GM18502 (cell line): ENCODE measurements around the gene GORAB.
A peak's percentile ranks its signal among the peaks of the same experiment; 100 is the strongest.

Experiments
- ATAC-seq: cut with Tn5 transposase; IDR thresholded peaks from one replicate; pipeline ENCODE4 v1.9.1; 2021; ENCODE audit warnings: mild to moderate bottlenecking; ENCODE audit not compliant: unreplicated experiment, poor library complexity

The GORAB gene

DNA sequence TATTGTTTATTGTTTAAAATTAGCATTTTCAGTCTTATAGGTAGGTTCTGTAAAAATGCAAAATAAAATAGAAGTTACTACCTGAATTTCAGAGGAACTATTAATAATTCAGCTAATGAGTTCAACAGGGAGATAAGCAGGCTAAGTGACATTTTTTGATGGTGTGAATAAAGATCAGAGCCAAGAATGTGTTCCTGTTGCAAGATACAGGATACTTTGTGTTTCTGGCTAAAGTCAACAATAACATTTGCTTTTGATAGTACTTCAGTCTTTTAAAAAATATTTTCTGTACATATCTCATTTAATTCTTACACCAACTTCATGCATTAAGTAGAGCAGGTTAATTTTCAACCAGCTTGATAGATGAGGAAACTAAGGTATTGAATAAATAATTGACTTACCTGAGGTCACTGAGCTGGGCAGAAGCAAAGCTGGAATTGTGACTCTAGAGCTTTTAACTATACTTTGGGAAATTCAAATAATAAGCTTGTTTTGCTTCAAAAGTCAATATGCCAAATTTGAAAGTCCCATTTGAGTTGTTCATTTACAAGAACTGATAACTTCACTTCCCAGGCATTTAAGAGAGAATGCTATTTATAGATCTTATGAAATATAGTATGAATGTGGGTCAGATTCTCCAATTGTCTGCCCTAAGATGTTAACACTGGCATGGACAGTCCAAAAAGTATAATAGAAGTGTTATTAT lies 6.0 kb downstream of the GORAB start:
- ATAC-seq: no peak

DNA sequence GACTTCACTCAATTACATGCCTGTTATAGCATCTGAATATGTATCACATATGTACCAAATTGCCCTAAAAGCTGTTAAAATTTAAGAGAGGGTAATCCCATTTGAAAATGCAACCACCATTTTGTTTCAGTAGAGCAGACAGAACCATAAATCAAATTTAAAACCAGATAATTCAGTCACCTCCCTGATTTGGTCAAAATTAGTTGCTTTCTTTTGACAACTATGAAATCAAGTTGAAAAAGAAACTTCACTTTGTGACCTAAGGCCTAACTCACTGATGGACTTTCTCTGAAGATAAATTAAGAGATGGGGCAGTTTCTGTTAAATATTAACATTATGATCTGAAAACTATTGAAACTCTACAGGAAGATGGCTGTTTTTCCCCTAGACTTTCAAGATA lies 6.7 kb downstream of the GORAB start:
- no peak for ATAC-seq

DNA sequence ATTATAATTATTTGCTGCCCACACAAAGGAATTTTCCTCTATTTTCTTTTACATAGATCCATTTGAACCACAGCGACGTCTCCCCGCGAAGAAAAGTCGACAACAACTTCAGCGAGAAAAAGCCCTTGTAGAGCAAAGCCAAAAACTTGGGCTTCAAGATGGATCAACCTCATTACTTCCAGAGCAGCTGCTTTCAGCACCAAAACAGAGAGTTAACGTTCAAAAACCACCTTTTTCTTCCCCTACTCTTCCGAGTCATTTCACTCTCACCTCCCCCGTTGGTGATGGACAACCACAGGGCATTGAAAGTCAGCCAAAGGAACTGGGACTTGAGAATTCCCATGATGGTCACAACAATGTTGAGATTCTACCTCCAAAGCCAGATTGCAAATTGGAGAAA lies 7.2 kb downstream of the GORAB start:
- no peak for ATAC-seq

DNA sequence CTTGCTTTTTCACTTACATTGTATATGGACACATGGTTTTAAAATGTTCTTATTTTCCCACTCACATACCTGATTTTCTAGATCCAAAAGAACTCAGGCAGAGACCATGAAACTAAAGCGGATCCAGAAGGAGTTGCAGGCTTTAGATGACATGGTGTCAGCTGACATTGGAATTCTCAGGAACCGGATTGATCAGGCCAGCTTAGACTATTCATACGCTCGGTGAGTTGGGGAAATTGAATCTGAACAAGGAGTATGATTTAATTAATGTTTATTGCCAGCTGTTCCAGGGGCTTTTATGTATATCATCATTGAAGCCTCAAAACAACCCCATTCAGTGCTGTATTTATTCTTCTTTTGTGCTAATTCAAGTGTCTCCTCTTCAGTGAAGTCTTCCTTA lies 12.7 kb downstream of the GORAB start:
- no peak for ATAC-seq

DNA sequence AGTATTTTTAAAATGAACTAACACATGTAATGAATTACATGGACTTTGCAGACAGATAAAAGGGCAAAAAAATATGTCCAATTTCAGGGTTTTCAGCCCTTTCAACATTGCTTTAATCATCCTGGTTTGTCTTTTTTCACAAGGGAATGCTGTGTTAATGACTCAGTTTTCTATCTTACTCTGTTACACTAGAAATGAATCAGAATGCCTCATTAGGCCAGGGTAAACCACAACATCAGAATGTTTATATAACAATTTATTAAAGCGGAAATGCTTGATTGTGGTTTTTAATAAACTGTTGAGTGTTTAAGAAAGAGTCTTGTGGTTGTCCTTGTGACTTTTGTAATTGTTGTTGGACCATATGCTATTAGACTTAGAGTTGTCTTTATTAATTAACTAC lies 13.5 kb downstream of the GORAB start:
- ATAC-seq: no peak

DNA sequence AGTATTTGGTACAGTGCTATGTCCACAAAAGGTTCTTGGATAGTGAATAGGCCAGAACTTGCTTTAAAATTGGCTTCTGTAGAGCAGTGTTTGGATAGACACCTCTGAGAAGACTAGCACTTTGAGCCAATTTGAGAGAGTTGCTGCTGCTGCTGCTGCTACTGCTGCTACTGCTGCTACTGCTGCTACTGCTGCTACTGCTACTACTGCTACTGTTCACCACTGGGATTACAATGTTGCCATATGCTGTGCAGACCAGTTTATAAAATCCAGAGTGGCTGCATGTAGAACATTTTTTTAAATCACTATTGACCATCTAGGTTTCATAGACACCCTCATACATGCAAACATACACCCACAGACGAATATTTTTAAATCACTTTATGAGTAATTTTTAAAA lies 15.3 kb downstream of the GORAB start:
- no peak for ATAC-seq

DNA sequence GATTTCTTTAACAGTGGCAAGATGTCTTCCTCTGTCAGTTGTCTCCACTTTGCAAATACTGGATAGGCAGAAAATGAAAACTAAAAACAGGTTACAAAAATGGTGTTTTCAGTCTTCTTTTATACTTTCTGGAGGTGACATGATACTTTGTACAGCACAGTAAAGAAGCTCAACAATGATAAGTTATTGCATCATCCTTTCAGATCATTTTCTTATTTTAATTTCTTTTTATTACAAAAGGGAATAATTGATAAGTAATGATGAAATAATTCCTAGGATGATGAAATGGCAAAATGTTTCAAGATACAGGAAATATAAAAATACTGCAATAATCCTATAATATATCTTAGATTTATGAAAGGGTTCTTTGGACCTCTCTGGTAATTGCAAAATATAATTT lies 16.5 kb downstream of the GORAB start:
- ATAC-seq: no peak

DNA sequence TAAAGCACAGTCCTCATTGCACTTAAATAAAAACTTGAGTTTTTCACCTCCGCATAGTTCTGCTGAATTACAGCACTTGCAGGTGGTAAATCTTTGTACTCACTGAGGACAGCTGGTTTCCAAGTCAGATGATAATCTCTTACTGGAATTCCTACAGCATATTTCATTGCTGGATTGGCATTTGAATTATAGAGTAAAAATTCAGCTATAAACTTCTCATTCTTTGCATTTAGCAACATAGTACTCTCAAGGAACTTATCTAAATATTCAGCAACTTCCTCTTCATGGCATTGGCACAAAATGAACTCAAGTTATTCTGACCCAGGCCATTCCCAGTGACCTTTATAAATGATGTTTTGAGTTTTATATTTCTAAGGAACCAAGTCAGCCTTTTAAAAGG lies 23.4 kb downstream of the GORAB start:
- ATAC-seq: no peak

DNA sequence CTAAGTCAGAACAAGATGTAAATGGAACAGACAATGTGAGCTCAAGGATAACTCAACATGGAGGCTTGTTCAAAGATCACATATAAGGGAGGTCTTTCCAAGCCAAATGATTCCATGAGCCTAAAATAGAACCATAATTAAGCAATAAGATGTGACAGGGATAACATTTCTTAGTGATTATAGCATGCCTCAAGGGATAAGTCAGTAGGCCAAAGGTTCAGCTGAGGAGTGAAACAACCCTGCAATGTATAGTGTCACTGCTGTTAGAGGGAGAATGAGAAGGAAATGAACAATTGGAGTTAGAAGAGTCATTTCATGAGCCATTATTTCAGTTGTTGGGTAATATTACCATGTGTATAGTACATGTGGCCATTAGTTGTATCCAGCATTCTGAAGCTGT lies 25.0 kb downstream of the GORAB start:
- ATAC-seq: no peak

DNA sequence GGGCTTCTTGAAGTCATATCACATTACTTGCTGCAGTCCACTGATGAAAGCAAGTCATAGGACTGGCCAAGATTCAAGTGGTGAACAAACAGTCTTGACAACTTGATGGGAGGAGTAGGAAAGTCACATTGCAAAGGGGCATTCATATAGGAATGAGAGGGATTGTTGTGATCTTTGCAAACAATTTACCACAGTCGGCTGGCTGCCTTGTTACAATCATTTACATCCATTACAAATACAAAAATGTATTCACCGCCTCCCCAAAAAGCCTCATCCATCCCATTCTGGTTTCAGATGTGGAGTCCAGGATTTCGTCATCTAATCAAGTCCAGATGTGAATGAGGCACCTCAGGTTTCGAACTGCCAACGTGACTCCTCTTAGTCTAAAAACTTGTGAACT lies 26.8 kb downstream of the GORAB start:
- ATAC-seq: no peak

DNA sequence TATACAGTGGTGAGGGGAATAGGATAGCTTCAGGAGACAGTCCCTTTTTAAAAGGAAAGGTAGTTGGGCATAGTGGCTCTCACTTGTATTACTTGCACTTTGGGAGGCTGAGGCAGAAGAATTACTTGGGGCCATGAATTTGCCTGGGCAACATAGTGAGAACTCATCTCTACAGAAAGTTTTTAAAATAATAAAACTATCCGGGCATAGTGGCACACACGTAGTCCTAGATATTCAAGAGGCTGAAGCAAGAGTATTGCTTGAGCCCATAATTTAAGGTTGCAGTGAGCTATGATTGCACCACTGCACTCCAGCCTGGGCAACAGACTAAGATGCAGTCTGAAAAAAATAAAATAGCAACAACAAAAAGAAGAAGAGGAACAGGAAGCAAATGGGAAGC lies 27.2 kb downstream of the GORAB start:
- no peak for ATAC-seq

DNA sequence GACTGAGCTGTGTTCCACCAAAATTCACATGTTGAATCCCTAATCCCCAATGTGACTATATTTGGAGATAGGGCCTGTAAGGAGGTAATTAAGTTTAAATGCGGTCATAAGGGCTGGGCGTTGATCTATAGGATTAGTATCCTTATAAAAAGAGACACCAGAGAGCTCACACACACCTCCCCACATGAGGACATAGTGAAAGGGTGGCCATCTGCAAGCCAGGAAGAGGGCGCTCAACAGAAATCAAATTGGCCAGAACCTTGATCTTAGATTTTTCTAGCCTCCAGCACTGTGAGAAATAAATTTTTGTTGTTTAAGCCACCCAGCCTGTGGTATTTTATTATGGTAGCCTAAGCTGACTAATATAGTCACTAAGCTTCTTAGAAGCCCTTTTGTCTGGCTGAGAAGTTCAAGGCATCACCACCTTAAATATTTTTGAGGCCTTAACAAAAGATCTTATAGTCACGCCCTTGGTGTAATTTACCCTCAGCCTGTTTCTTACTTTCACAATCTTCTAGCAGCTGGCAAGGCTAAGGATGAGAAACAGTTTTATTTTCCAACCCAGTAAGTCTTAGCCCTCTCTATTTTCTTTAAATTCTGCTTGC lies 28.8 kb downstream of the GORAB start:
- no peak for ATAC-seq

DNA sequence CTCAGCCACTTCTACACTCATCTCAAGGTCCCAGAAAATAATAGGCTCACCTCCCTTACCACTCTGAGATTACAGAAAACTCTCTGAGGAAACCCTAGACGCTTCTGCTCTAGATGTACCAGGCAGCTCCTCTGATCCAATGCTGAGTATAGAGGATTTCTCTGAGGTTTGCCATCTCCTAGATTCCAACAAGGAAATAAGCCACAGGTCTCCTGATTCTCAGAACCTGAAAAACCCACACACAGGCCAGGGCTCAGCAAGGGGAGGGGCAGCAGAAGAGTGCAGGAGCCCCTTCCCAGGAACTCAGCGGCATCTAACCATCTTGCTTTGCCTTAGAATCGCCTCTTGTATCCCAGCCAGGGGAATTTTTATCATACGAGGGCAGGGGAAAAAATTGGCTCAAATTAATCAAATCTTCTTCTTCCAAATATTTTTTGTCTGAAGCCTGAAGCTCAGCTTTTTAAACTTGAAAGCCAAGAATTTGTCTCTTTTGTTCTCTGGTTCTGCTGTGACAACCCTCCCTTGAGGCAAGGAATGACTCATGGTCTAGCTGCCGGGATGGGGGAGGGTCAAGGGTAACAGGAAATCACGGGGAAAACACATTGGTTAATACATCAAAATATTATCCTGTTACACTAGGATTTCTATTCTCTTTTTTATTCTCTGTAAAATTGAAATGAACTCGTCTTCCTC lies 30.8 kb downstream of the GORAB start:
- ATAC-seq: peak; percentile 76

DNA sequence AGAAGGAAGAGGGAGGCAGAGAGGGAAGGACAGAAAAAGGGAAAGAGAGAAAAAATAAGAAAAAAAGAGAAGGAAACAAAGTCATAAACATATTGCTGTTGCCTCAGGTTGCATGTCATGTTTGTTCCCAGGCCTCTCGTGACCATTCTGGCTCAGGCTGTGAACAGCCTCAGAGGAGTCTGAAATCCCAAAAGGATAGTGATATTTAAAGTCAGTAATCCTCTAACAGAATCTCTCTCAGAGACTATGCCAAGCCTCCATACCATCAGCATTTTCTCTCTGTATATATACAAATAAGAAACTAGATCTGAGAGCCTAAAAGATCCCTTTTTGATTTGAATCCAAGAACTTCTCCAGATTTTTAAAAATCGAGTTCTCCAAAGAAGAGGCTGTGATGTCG lies 35.2 kb downstream of the GORAB start:
- no peak for ATAC-seq

DNA sequence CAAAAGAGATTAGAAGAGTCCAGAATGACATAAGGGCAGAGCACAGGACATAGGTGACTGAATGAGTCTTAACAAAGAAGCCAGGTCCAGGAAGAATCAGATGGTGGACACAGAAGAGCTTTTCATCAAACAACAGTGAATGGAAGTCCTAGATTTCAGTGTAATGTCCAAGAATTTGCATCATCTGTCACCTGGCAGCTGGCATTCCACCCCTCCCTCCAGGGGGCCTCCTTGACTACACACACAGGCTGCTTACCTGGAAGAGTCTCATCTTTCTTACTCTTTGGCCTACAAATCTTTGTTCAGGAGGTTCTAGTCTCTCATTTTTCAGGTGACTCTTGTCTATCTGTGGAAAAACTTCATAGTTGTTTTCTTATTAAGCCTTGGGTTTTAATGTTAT lies 36.2 kb downstream of the GORAB start:
- no peak for ATAC-seq

DNA sequence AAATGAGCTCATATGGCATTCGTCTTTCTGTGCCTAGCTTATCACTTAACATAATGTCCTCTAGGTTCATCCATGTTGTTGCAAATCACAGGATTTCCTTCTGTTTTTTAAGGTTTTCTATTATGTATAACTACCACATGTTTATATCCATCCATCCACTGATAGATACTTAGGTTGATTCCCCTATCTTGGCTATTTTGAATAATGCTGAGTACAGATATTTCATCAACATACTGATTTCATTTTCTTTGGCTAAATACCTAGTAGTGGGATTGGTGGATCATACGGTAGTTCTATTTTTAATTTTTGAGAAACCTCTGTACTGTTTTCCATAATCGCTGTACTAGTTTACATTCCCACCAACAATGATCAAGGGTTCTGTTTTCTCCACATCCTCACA lies 45.0 kb downstream of the GORAB start:
- no peak for ATAC-seq

DNA sequence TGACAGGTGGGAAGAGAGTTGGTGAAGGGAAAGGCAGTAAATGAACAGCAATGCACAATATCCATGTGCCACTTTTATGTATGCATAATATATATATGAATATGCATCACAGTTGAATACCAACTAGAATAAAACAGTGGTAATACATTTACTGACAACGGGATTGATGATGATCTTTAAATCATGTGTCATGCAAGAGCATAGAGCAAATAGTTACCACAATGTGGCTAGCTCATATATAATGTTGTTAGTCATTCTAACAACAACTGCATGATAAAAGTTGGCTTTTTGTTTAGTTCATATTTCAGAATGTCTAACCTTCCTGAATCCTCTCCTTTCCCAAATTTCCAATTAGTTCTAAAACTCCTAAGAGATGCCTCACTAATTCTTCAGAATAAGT lies 46.4 kb downstream of the GORAB start:
- ATAC-seq: no peak

DNA sequence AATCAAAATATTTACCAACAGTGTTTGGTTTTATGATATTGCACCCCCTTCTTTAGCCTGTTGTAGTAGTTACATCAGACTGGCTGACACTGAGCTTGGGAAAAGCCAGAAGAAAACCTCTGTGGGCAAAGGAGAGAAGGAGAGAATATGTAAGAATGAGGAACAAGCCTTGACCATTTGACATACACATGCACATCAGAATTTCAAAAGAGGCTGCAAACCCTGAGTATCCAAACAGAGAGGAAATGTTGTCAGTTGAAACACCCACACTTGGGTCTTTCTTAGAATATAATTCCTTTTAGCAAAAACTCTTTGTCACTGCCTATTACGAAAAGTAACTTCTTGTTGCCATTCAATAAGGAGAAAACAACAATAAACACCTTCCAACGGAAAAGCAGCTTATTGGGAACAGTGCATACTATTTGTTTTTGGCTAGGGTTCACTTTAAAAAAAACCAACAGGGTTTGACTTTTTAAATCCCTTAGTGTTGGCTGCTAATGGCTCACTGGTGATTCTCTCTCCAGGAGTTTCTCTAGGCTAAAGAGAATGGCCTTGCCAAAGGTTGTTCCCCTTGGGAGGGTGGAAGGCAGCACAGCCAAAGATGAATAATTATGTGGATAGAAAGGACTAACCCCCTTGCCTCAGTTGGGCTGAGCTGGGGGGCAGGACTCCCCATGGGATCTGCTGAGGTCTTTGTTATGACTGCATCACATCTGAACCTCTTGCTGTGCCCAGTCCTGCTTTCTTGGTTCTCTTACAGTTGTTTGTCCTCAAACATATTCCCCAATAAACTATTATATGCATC lies 48.9 kb downstream of the GORAB start:
- no peak for ATAC-seq

DNA sequence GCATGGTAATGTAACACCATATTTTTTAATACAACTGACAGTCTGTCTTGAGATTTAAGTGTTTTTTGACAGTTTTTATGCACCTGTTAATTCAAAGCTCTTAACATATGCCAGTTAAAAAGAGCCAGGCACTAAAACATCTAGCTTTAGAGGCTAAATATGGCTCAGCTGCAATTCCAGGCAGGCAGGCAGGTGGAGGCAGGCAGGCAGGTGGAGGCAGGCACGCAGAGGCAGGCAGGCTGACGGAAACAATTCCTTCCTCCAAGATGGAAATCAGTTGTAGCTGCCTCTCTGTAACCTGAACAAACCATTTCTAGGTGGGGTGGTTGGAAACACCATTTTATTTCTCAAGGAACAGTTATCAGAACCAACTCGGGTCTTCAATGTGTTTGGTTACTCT lies 51.2 kb downstream of the GORAB start:
- ATAC-seq: no peak

DNA sequence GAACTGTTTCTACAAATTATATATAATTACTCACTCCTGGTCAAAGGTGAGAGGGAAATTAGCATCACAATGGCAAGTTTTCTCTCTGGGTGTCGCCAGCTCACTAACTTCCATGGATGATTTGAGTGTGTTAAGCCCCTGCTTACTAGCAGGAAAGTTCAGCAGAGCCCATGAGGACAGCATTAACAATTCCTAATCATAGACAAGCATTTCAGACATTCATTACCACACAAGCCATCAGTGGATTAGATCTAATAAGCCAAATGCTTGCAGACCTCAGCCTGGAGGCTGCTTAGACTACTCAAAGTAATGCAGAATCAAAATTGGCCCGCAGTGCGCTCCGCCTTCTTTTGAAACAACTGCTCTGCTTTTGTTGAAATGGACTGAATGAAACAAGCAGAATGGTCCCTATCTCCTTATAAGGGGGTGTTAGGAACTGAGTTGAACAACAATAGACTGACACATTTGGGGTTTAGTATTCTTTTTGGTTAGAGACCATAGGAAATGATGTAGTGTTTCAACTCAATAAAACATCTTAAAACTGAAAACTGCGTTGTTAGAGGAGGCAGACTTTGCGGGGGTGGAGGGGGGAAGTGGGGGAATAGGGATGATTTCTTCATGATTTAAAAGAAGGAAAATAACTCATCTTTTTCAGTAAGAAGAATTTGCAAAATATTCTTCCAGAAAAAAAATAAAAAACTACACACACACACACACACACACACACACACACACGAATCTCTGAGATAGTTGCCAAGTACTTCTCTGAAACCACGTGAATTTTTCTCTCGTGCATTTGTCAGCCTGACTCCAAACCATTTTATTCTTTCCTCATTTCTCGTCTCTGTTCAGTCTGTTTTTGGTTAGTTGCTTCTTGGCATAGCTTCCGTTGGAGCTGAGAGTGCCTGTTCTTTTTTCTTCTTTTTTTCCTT lies 54.6 kb downstream of the GORAB start:
- ATAC-seq: no peak
